HepG2 (cell line): ENCODE measurements around the gene IL6ST. TPM values are rescaled to one million over a fixed set of nuclear protein-coding genes. Genes with fewer than 3 reads are reported as not detected.

Source experiments
- ATAC-seq: fragments of 200-7000 bp; cut with Tn5 transposase; 3 replicates; pipeline ENCODE4 v1.9.1; 2020; ENCODE audit warnings: mild to moderate bottlenecking, moderate library complexity
- BruUV-seq: library from RNA; stranded (reverse); fragments of 400-500 nt; replicated peaks from 2 replicates; lab custom pipeline; 2021; lab: Mats Ljungman, UMichigan
- CTCF ChIA-PET: fragments of 300-600 bp; formaldehyde crosslinking; extraction: SDS; loops from one replicate; lab custom pipeline; 2021; ENCODE audit warnings: low total read pairs, inconsistent platforms, low intra/inter-chr PET ratio; lab: Yijun Ruan, JAX
- POLR2A ChIA-PET: fragments of 350-600 bp; sonication (Branson Sonifier 250); formaldehyde crosslinking; loops from one replicate; lab custom pipeline; 2020; ENCODE audit warnings: antibody characterized with exemption, inconsistent platforms; lab: Yijun Ruan, JAX
- DNase-seq: peaks from one replicate; pipeline ENCODE4 v3.0.0-alpha.2; 2015; ENCODE audit warnings: low spot score
- FAIRE-seq: peaks from 3 replicates; lab custom pipeline; 2011; peaks lifted over from hg19 to GRCh38; lab: Jason Lieb, UNC
- H2AFZ ChIP-seq: one replicate; pipeline ENCODE4 v1.6.1; 2011; ENCODE audit warnings: low read length, inconsistent platforms
- H3K27ac ChIP-seq: fragments of 300-600 bp; 3 replicates; pipeline ENCODE4 v1.8.0; 2011; ENCODE audit warnings: mixed run types, mild to moderate bottlenecking, mixed read lengths, low read length, inconsistent platforms; ENCODE audit not compliant: insufficient read depth; ENCODE audit errors: extremely low read length
- H3K27me3 ChIP-seq, 2 experiments: fragments of 200-600 bp in 1 of 2; 2 replicates in 1 of 2; 3 replicates in 1 of 2; pipeline versions ENCODE4 v1.6.0 to v1.8.0; 2011; ENCODE audit warnings: low read length in 2 of 2, mild to moderate bottlenecking in 2 of 2, moderate library complexity in 2 of 2, inconsistent platforms in 1 of 2; ENCODE audit not compliant: insufficient read depth in 2 of 2, control insufficient read depth in 1 of 2
- H3K36me3 ChIP-seq, 2 experiments: fragments of 200-600 bp in 1 of 2; replicated peaks in 1 of 2; 2 replicates in 1 of 2; 3 replicates in 1 of 2; pipeline versions ENCODE4 v1.5.1 to v1.8.0; 2011; ENCODE audit warnings: low read length in 2 of 2, inconsistent platforms in 1 of 2; ENCODE audit not compliant: insufficient read depth in 2 of 2, control insufficient read depth in 1 of 2
- H3K4me1 ChIP-seq: 2 replicates; pipeline ENCODE4 v1.5.1; 2012; ENCODE audit warnings: low read length, inconsistent platforms; ENCODE audit not compliant: insufficient read depth
- H3K4me2 ChIP-seq: 2 replicates; pipeline ENCODE4 v1.6.0; 2011; ENCODE audit warnings: low read depth, low read length, inconsistent platforms
- H3K4me3 ChIP-seq, 3 experiments: fragments of 200-600 bp in 1 of 3; sonication (generic), shearing (Covaris generic) in 1 of 3; replicated peaks in 1 of 3; 2 replicates each; pipeline ENCODE4 v1.5.1; 2011 to 2016; ENCODE audit warnings: low read length in 3 of 3, inconsistent platforms in 2 of 3, low read depth in 2 of 3, mild to moderate bottlenecking in 2 of 3, control low read depth in 1 of 3, mixed read lengths in 1 of 3; ENCODE audit not compliant: insufficient read depth in 1 of 3
- H3K79me2 ChIP-seq: one replicate; pipeline ENCODE4 v1.6.1; 2011; ENCODE audit warnings: low read length, inconsistent platforms; ENCODE audit not compliant: insufficient read depth
- H3K9ac ChIP-seq: 2 replicates; pipeline ENCODE4 v1.6.0; 2011; ENCODE audit warnings: mild to moderate bottlenecking, low read depth, low read length, inconsistent platforms; ENCODE audit not compliant: insufficient read depth
- H3K9me3 ChIP-seq: 2 replicates; pipeline ENCODE4 v1.5.1; 2012; ENCODE audit warnings: mild to moderate bottlenecking, low read length
- H4K20me1 ChIP-seq: 2 replicates; pipeline ENCODE4 v1.6.0; 2011; ENCODE audit warnings: inconsistent platforms, mild to moderate bottlenecking, low read length, moderate library complexity; ENCODE audit not compliant: insufficient read depth
- CHD4 ChIP-seq: fragments of 200-600 bp; sonication (generic); IDR thresholded peaks from 2 replicates; pipeline ENCODE4 v1.7.0; 2017; ENCODE audit warnings: mild to moderate bottlenecking, low read length, borderline replicate concordance
- DR1 ChIP-seq: sonication (generic); formaldehyde crosslinking; IDR thresholded peaks from 2 replicates; pipeline ENCODE4 v1.8.0; 2021; ENCODE audit warnings: mild to moderate bottlenecking, missing genetic modification reagents, inconsistent platforms
- EEA1 ChIP-seq: sonication (generic); formaldehyde crosslinking; IDR thresholded peaks from 2 replicates; pipeline ENCODE4 v1.5.1; 2020; ENCODE audit warnings: mild to moderate bottlenecking, missing genetic modification reagents, borderline replicate concordance
- HNF4A ChIP-seq: sonication (generic); formaldehyde crosslinking; IDR thresholded peaks from 2 replicates; pipeline ENCODE4 v1.4.0; 2020; ENCODE audit warnings: missing genetic modification reagents
- IKZF1 ChIP-seq: fragments of 450-650 bp; IDR thresholded peaks from 2 replicates; pipeline ENCODE4 v1.7.1; 2016
- KDM5B ChIP-seq: sonication (generic); formaldehyde crosslinking; IDR thresholded peaks from 2 replicates; pipeline ENCODE4 v1.4.0; 2020; ENCODE audit warnings: missing genetic modification reagents, mild to moderate bottlenecking, borderline replicate concordance
- KLF11 ChIP-seq: IDR thresholded peaks from 2 replicates; pipeline ENCODE4 v1.6.1; 2016; ENCODE audit warnings: missing compliant biosample characterization
- SIN3A ChIP-seq: IDR thresholded peaks from 2 replicates; pipeline ENCODE4 v1.6.1; 2011; ENCODE audit warnings: low read depth, mild to moderate bottlenecking, control low read depth, low read length, borderline replicate concordance
- SMARCC2 ChIP-seq: fragments of 450-650 bp; IDR thresholded peaks from 2 replicates; pipeline ENCODE4 v1.6.1; 2017; ENCODE audit warnings: antibody characterized with exemption, mild to moderate bottlenecking
- YEATS4 ChIP-seq: sonication (generic); formaldehyde crosslinking; IDR thresholded peaks from 2 replicates; pipeline ENCODE4 v1.4.0; 2020; ENCODE audit warnings: missing genetic modification reagents, borderline replicate concordance
- ZBTB3 ChIP-seq: sonication (generic); formaldehyde crosslinking; IDR thresholded peaks from 2 replicates; pipeline ENCODE4 v1.4.0; 2020; ENCODE audit warnings: low read depth, mild to moderate bottlenecking, moderate library complexity, missing genetic modification reagents, borderline replicate concordance
- ZFX ChIP-seq: sonication (generic); formaldehyde crosslinking; IDR thresholded peaks from 2 replicates; pipeline ENCODE4 v1.4.0; 2020; ENCODE audit warnings: mild to moderate bottlenecking, low read depth, missing genetic modification reagents, moderate library complexity
- ZNF10 ChIP-seq: sonication (generic); formaldehyde crosslinking; IDR thresholded peaks from 2 replicates; pipeline ENCODE4 v1.4.0; 2020; ENCODE audit warnings: mild to moderate bottlenecking, low read depth, missing genetic modification reagents, borderline replicate concordance
- ZNF547 ChIP-seq: sonication (generic); formaldehyde crosslinking; IDR thresholded peaks from 2 replicates; pipeline ENCODE4 v1.5.1; 2020; ENCODE audit warnings: mild to moderate bottlenecking, missing genetic modification reagents
- ZNF552 ChIP-seq: sonication (generic); formaldehyde crosslinking; IDR thresholded peaks from 2 replicates; pipeline ENCODE4 v1.9.0; 2022; ENCODE audit warnings: missing genetic modification reagents, mild to moderate bottlenecking, borderline replicate concordance
- ZNF607 ChIP-seq: sonication (generic); formaldehyde crosslinking; IDR thresholded peaks from 2 replicates; pipeline ENCODE4 v1.5.1; 2020; ENCODE audit warnings: missing genetic modification reagents, mild to moderate bottlenecking, borderline replicate concordance
- ZNF644 ChIP-seq: IDR thresholded peaks from 2 replicates; pipeline ENCODE4 v1.6.1; 2016; ENCODE audit warnings: low read depth
- ZSCAN21 ChIP-seq: sonication (generic); formaldehyde crosslinking; IDR thresholded peaks from 2 replicates; pipeline ENCODE4 v1.8.0; 2022; ENCODE audit warnings: mild to moderate bottlenecking, missing genetic modification reagents, moderate library complexity, borderline replicate concordance
- WGBS: methylation state at CpG from one replicate; pipeline ENCODE4 v1.1.6; 2017; ENCODE audit warnings: low lambda C conversion rate; 5-methylcytosine and 5-hydroxymethylcytosine counted together
- in situ Hi-C: cut with HindIII; loops from 2 replicates; pipeline ENCODE4 v1.10.0; 2017; ENCODE audit warnings: low pct_unique_long_range_greater_than_20kb; ENCODE audit not compliant: extremely low pct_ligation_motif_present
- intact Hi-C: fragments of 100-400 bp; cut with micrococcal nuclease; formaldehyde crosslinking; loops from one replicate; pipeline ENCODE4 v1.10.0; 2022; ENCODE audit not compliant: unreplicated experiment
- polyA plus RNA-seq, 8 experiments: library from polyadenylated mRNA; depleted of rRNA in 3 of 8; stranded (reverse) in 7 of 8; unstranded in 1 of 8; fragments of >200 nt; fragmentation: Illumina TruSeq in 4 of 8; extraction: Trizol in 4 of 8; gene quantifications; 2 replicates each; pipeline versions ENCODE4 v1.2.1 to v1.2.3, GENCODE V29; 2011 to 2016; ENCODE audit warnings: low read depth in 4 of 8, missing spikeins in 1 of 8, mixed read lengths in 1 of 8; ENCODE audit not compliant: insufficient read depth in 1 of 8
- total RNA-seq, 5 experiments: library from RNA; depleted of rRNA; stranded (reverse); fragments of >200 nt; fragmentation: Illumina TruSeq; extraction: Trizol; gene quantifications; 2 replicates each; pipeline ENCODE4 v1.2.3, GENCODE V29; 2016; ENCODE audit warnings: low read depth in 1 of 5
- TF ChIP-seq, protein P1 (sequence below): sonication (generic); formaldehyde crosslinking; IDR thresholded peaks from 2 replicates; pipeline ENCODE4 v1.5.1; 2020; ENCODE audit warnings: mild to moderate bottlenecking, missing genetic modification reagents, moderate library complexity
- TF ChIP-seq, protein P2 (sequence below): sonication (generic); formaldehyde crosslinking; IDR thresholded peaks from 2 replicates; pipeline ENCODE4 v1.4.0; 2020; ENCODE audit warnings: missing genetic modification reagents

The IL6ST gene
- total and polyA plus RNA-seq, 2 of the 13 experiments (the other 11 are each of a cell fraction or from before 2014, with no cell fraction given), result 66.6 to 166 TPM

DNA sequence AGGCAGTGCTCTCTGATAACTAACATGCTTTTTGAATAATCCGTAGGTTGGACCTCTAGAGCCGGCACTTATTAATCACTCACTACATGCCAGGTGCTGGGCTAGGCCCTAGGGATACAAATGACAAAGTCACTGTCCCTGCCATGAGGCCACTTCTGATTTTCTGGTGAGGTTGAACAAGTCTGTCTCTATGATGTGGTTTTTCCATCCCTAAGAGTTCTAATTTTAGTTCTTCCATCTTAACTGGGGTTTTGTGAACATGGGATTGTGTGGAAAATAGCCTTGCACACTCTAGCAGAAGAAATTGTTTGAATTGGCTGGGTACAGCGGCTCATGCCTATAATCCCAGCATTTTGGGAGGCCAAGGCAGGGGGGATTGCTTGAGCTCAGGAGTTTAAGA lies 79.0 kb downstream of the IL6ST start:
- in situ Hi-C loops, result no loop called here
- H3K27ac ChIP-seq, result no peak overlapping the region

DNA sequence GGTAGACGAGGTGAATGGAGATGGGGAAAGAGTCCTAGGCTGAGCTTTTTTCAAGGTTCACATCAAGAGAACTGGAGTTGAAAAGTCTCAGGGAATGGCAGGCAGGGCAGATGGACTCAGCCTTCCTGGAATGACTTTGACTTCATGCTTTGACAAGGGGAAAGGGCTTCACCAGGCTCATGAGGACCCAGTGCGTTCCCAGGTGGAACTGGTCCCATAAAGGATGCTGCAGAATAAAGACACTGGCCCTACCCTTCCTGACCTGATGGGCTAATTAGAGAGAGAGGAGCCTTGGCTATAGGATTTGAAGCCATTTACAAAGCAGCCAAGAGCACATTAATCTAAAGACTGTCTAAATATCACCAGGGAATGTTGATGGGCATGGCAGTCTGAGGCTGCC lies 79.8 kb downstream of the IL6ST start:
- in situ Hi-C loops (no loop called here), intact Hi-C loops (no loop called here)
- H3K36me3 ChIP-seq, result no peaks in the 10 kb centered on the region
- H3K79me2 ChIP-seq, result no peaks in the 10 kb centered on the region
- H3K9me3 ChIP-seq, result no peaks in the 10 kb centered on the region
- H3K27me3 ChIP-seq, result peaks cover 0 to 3% of the 10 kb centered on the region in 2 experiments; a peak in 3 of 5 replicates
- H3K4me1 ChIP-seq, result peaks cover 50% of the 10 kb centered on the region
- FAIRE-seq (no peak), ATAC-seq (no peak), DNase-seq (no peak)
- no peaks in the 10 kb centered on the region for H4K20me1 ChIP-seq
- H3K4me3 ChIP-seq, result no peak overlapping the region
- H2AFZ ChIP-seq, result no peak overlapping the region
- WGBS, result 88% methylated on average over 1 of the region's 2 CpGs
- ChIA-PET POLR2A (no interaction called here), CTCF (no interaction called here)
- no peak overlapping the region for H3K27ac ChIP-seq
- H3K9ac ChIP-seq, result no peak overlapping the region
- no TSS peak for BruUV-seq
- H3K4me2 ChIP-seq, result no peak overlapping the region
- TF ChIP-seq ZNF644 (no peak), ZNF10 (CRISPR knock-in tag) (no peak), KDM5B (CRISPR knock-in tag) (no peak), YEATS4 (CRISPR knock-in tag) (no peak), ZNF547 (CRISPR knock-in tag) (no peak), KLF11 (no peak), SIN3A (no peak), IKZF1 (no peak)
- TF ChIP-seq, protein P1, sequence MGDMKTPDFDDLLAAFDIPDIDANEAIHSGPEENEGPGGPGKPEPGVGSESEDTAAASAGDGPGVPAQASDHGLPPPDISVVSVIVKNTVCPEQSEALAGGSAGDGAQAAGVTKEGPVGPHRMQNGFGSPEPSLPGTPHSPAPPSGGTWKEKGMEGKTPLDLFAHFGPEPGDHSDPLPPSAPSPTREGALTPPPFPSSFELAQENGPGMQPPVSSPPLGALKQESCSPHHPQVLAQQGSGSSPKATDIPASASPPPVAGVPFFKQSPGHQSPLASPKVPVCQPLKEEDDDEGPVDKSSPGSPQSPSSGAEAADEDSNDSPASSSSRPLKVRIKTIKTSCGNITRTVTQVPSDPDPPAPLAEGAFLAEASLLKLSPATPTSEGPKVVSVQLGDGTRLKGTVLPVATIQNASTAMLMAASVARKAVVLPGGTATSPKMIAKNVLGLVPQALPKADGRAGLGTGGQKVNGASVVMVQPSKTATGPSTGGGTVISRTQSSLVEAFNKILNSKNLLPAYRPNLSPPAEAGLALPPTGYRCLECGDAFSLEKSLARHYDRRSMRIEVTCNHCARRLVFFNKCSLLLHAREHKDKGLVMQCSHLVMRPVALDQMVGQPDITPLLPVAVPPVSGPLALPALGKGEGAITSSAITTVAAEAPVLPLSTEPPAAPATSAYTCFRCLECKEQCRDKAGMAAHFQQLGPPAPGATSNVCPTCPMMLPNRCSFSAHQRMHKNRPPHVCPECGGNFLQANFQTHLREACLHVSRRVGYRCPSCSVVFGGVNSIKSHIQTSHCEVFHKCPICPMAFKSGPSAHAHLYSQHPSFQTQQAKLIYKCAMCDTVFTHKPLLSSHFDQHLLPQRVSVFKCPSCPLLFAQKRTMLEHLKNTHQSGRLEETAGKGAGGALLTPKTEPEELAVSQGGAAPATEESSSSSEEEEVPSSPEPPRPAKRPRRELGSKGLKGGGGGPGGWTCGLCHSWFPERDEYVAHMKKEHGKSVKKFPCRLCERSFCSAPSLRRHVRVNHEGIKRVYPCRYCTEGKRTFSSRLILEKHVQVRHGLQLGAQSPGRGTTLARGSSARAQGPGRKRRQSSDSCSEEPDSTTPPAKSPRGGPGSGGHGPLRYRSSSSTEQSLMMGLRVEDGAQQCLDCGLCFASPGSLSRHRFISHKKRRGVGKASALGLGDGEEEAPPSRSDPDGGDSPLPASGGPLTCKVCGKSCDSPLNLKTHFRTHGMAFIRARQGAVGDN (CRISPR knock-in tag), result no peak

More for the DNA sequence above, 79.0 kb downstream of the IL6ST start:
- no TSS peak for BruUV-seq
- 80% methylated on average over 3 of the region's 3 CpGs for WGBS
- Histone ChIP-seq H3K79me2 (no peaks in the 10 kb centered on the region), H3K4me3 (no peak overlapping the region), H3K36me3 (no peaks in the 10 kb centered on the region), H3K9me3 (no peaks in the 10 kb centered on the region), H3K4me2 (no peak overlapping the region), H4K20me1 (no peaks in the 10 kb centered on the region), H3K27me3 (no peaks in the 10 kb centered on the region; a peak in 3 of 5 replicates), H3K9ac (no peak overlapping the region), H2AFZ (no peak overlapping the region), H3K4me1 (peaks cover 58% of the 10 kb centered on the region)
- FAIRE-seq (no peak), DNase-seq (no peak), ATAC-seq (no peak)
- intact Hi-C loops, result no loop called here
- POLR2A ChIA-PET, result no interaction called here
- CTCF ChIA-PET, result no interaction called here
- TF ChIP-seq EEA1 (no peak), DR1 (CRISPR knock-in tag) (no peak), HNF4A (CRISPR knock-in tag) (no peak), ZFX (CRISPR knock-in tag) (no peak), ZNF607 (CRISPR knock-in tag) (no peak), ZNF552 (no peak), SMARCC2 (no peak), ZSCAN21 (CRISPR knock-in tag) (no peak), ZBTB3 (CRISPR knock-in tag) (no peak), CHD4 (no peak)
- TF ChIP-seq, protein P2, sequence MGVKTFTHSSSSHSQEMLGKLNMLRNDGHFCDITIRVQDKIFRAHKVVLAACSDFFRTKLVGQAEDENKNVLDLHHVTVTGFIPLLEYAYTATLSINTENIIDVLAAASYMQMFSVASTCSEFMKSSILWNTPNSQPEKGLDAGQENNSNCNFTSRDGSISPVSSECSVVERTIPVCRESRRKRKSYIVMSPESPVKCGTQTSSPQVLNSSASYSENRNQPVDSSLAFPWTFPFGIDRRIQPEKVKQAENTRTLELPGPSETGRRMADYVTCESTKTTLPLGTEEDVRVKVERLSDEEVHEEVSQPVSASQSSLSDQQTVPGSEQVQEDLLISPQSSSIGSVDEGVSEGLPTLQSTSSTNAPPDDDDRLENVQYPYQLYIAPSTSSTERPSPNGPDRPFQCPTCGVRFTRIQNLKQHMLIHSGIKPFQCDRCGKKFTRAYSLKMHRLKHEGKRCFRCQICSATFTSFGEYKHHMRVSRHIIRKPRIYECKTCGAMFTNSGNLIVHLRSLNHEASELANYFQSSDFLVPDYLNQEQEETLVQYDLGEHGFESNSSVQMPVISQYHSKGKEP (CRISPR knock-in tag), result no peak
